Measurements from ENCODE around the gene LLGL1.
A peak's percentile ranks its signal among the peaks of the same experiment; 100 is the strongest.

The LLGL1 gene

DNA sequence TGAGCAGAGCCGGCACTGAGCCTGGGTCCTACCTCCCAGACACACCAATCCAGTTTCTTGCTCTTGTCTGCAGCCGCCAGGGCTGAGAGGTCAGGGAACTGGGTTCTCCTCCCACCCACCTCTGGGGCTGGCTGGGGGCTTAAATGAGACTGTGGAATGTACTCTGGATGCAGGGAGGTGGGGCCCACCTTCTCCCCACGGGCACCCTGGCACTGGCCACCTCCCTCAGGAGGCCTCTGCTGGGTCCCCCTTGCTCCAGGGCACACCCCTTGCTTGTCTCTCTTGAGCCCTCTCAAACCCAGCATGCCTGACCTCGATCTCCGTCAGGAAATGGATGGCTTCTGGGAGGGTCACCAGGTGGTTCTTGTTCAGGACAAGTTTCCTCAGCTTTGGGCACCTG is 26.7 kb downstream of the LLGL1 start:
- no peak for DNase-seq (ENCODE audit: low read depth in 3 of 3)

DNA sequence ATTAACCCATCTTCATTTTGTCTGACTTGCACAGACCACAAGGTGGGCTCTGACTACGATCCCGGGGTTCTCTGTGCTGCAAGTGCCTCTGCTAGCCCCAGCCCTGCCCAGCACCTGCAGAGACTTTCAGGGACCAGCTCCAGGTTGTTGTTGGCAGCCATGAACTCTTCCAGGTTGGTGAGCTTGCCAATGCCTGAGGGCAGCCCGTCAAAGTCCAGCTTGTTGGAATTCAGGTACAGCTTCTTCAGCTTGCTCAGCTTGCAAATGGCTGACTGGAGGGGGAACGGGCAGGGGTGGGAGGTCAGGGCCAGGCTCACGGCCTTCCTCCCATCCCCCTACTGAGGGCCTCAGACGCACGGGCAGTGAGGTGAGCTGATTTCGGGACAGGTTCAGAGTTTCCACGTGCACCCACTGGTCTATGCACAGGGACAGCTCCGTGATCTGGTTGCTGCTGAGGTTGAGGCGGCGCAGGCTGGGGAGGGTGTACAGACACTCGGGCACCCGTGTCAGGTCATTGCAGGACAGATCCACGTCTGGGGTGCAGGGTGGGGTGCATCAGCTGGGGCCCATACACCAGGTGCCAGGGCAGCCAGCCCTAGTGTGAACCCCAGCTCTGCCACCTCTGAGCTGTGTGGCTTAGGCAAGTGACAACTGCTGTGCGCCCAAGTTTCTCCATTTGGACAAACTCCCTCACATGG is 27.9 kb downstream of the LLGL1 start:
- no peak for DNase-seq (ENCODE audit: low read depth in 3 of 3)

DNA sequence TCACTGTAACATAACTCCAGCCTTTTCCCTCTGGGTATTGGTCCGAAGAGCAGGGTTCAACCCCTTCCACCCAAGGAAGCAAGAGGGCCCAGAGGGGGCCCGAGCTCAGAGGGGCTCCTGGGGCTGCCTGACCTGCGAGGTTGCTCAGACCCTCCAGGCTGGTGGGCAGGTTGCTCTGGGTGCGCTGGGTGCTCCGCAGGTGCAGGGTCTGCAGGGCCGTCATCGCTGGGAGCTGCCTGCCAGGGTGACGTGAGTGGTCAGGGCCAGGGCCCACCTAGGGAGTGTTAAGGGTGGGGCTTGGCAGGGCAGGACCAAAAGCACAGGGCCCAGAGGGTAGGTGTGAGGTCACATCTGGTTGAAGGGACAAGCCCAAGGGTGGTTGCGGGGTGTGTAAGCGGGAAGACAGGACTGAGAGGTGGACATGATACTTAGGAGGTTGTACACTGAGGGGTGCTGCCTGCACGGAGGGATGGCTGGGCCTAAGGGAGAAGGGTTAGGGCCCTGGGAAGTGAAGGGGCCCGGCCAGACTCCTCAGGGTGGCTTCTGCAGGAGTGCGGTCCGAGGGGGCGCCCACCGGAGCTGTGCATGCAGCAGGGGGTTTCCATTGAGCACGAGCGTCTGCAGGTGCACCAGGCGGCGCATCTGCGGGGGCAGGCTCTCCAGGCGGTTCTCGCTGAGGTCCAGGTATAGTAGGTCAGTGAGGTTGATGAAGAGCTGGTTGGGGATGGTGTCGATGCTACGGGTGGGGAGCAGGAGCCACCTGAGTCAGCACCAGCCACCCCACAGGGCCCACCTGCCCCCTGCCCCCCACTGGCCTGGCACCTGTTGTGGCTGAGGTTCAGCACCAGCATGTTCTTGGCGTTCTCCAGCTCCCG is 28.7 kb downstream of the LLGL1 start:
- no peak for DNase-seq (ENCODE audit: low read depth in 3 of 3)

DNA sequence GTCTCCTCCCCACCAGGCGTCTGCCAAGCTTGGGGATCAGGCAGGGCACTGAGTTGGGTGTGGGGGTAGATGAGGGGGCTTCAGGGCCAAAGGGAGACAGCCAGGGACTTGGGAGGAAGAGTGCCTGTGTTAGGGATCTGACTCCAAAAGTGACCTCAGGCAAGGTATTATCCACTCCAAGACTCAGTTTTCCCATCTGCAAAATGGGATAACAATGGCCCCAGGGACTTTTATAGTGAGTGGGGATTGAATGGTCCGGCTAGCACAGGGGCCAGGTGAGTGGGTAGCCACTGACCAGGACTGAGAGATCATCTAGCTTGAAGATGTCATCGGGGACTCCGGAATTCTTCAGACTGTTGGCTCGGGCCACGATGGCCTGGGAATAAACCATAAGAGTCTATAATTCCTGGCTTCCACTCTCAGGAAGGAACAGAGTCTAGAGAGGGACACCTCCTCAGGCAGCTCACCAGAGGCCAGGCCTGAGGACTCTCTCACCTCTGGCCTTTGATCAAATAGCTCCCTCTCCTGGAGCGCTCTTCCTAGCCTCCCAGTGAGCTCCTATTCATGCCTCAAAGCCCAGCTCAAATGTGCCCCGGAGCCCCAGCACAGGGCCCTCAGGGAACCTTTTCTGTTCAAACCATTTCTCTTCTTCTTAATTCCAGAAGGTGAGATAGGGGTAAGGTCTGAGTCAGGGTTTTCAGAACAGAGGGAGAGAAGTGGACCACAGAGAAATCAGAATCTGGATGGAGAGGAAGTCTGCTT is 29.6 kb downstream of the LLGL1 start:
- no peak for DNase-seq (ENCODE audit: low read depth in 3 of 3)

DNA sequence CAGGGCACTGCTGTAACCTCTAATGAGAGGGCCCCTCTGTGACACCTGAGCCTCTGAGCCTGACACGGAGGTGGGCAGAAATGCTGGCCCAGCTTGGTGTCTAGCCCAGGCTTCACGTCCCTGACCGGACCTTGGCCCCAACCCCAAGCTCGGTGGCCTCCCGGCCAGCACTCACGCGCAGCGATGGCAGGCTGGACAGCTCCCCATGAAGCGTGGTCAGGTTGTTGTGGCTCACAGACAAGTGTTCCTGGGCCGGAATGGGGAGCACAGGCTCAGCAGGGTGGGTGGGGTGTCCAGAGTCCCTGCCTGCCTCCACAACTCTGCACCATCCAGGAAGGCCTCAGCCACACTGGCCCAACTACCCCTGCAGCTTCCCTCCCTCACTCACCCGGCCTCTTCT is 30.9 kb downstream of the LLGL1 start:
- DNase-seq (ENCODE audit: low read depth in 3 of 3): no peak

DNA sequence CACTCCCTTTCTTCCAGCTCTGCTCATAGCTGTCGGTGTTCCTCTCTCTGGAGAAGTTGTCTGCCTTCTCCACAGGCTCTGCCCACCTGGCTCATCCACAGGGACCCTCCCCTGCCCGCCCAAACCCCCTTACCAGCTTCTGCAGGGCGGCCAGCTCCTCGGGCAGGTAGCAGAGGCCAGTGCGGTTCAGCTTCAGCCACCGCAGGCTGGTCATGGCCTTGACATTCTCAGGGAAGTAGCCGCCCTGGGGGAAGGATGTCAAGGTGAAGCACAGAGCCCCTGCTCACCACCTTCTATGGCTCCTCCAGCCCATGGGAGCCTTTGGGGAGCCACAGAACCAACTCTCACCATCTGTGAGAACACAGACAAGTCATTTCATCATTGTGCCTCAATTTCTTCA is 31.3 kb downstream of the LLGL1 start:
- no peak for DNase-seq (ENCODE audit: low read depth in 3 of 3)

DNA sequence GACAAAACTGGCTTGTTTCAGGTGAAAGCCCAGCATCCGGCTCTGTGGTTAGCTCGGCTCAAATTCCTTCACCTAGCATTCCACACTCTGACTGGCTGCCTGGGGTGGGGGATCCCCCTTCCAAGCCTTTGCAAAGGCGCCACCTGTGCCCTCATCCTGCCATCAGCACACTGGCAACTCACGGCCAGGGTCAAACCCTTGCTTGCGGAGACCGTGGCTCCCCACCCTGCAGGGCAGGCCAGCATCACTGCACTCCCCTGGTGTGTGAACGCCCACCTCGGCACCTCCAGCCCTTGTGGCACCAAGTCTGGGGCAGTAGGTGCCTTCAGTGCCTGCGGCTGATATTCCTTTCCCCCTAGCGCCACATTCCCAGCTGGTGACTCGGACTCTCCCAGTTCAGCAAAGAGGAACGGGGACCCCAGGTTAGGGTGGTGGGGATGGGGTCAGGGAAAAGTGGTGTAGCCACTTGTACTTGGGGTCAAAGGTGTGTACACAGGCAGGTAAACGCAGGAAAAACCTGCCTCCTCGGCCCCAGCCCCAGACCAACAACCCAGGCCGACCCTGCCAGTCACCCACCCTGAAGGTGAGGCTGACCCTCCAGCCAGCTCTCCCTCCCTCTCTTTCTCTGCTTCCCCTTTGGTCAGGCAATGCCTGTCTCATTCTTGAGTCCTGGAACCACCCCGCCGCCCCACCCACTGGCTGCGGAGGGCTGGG is 32.0 kb downstream of the LLGL1 start:
- no peak for DNase-seq (ENCODE audit: low read depth in 3 of 3)

DNA sequence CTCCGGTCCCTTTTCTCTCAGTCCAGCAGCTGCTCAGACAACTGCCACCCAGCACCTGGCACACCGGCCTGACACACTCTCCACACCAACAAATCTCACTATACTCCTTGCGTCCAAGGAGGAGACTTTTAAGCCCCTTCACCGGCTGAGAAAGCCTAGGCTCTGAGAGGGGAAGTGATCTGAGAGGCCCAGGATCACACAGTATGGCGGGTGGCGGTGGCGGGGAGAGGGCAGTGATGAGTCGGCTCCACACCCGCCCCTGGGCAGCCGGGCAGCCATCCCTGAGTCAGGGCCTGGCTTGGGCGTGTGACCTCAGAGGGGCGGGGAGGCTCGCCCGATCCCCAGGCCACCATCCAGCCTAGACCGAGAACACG is 32.5 kb downstream of the LLGL1 start:
- DNase-seq (ENCODE audit: low read depth in 3 of 3): peak in 2 of 3 experiments; percentile 12 to 31

DNA sequence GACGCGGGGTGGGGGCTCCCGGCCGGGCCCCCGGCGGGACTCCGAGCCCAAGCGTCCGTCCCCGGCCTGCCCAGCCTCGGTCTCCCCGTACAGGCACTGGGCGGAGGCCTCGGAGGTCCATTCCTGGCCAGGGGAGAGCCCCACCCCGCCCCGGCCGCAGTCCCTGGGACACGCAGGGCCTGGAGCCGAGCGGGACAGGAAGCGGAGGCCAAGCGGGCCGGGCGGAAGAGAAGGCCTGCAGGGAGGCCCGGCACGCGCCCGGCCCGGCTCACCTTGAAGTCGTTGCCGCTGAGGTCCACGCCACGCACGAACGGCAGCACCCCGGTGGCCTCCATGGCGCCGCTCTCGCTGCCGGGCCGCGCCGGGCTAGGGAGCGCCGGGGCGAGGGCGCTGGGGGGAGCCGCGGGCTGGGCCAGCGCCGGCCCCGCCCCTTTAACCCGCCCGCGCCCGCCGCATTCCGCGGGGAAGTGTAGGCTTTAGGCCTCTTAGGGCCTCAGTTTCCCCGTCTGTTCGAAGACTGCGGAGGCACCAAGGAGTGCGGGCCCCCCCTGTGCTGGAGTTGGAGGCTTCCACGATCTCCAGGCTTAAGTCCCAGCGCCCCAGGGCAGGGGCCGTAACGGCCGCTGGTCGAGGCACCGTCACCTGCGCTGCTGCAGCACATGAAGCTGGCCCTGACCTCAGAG is 33.1 kb downstream of the LLGL1 start, which contains the start of gene FLII:
Gene FLII, minus strand, starts transcription at position 383 of the 683 bp plus-strand sequence. Its CDS starts 48 bp downstream, at position 335.
- peak in 2 of 3 experiments; percentile 44 to 50 for DNase-seq (ENCODE audit: low read depth in 3 of 3)

DNA sequence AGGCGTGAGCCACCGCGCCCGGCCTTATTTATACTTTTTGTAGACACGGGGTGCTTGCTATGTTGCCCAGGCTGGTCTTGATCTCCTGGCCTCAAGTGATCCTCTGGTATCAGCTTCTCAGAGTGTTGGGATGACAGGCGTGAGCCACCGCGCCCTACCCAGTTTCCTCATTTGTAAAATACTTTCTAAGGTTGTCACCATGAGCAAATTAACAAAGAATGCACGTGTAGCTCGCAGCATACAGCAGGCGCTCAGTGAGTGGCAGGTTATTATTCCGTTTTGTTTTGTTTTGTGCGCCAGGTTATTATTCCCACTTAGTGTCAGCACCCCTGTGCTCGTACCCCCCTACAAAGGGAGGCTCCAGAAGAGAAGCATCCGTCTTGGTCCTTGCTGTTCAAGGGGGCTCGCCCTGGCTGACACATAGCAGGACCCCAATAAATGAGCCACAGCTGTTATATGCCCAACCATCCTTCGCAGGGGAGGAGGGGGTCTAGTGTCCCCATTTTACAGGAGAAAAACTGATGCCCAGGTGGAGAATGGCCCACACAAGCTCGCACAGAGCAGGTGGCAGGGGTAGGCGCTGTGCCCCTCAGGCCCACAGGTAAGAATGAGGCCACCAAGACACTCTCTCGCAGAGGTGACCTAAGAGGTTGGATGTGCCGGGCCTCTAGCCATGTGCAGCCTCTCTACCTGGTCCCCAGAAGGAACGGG is 34.3 kb downstream of the LLGL1 start:
- no peak for DNase-seq (ENCODE audit: low read depth in 3 of 3)

DNA sequence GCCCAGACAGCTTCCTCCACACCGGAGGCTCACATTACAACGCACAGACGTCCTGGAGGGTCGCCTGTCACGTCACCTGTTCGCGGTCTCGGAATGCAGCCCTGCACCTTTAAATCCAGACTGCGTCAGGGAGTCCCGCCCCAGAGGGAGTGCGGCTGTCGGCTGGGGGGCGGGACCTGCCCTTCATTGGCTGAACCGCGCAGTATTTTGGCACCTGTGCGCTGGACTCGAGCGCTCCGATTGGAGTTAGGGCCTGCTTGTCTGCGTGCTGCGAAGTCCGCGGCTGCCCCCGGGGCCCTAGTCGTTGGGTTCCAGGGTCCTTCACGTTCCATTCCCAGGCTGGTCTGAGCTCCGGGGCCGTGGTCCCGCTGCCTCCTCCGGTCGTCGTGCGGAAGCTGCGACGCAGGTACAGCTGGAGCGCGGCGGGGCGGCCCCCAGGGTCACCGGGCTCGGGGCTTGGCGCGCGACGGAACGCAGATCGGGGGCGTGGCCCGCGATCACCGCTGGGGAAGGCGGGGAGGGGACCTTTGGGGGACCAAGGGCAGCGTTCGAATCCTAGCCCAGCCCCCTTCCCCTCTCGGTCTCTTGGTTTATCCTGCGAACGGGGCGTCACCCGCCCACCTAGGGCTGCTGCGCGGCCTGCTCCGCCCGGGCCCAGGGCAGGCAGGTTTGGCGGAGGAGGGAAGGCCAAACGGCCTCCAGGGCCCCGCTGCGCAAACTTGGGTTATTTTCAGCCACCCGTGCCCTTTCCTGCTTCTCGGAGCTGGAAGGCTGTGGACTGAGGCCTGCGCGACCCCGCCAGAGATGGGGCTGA is 35.1 kb downstream of the LLGL1 start, which contains the start of gene MIEF2:
Gene MIEF2, plus strand, starts transcription at position 331 of the 814 bp plus-strand sequence. CDS start 2,059 bp downstream, outside the sequence.
- peak; percentile 85 to 87 (median 85) for DNase-seq (ENCODE audit: low read depth in 3 of 3)

DNA sequence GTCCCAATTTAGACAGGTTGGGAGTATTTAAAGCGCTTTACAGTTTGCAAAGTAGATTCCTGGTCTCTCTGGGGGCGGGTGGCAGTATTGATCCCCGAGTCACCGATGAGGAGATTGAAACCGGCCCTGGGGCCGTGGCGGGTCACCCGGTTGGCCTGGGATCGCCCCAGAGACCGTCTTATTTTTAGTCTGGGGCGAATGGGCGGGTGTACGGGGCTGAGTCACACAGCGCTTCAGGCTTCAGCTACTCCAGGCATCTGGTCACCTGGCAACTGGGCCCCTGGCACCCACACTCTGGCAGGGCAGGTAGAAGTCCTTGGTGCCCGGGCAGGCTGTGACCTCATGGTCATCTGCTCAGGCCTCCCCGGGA is 35.7 kb downstream of the LLGL1 start:
- DNase-seq (ENCODE audit: low read depth in 3 of 3): no peak

DNA sequence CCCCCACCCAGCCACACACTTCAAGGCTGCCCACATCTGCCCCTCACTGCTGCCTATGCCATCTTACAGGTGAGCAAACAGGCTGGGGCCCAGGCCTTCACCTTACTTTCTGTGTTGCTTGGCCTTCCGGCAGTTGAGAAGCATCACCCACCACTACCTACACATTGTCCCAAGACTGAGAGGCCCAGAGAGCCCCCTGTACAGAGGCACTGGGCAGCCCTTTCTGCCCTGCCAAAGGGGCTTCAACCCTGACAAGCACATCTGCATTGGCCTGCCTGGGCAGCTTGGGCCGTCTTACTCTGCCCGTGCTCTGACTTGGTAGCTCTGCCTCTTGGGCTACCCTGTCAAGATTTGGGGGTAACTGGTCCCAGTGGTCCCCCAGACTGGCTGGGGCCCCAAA is 36.2 kb downstream of the LLGL1 start:
- DNase-seq (ENCODE audit: low read depth in 3 of 3): no peak

DNA sequence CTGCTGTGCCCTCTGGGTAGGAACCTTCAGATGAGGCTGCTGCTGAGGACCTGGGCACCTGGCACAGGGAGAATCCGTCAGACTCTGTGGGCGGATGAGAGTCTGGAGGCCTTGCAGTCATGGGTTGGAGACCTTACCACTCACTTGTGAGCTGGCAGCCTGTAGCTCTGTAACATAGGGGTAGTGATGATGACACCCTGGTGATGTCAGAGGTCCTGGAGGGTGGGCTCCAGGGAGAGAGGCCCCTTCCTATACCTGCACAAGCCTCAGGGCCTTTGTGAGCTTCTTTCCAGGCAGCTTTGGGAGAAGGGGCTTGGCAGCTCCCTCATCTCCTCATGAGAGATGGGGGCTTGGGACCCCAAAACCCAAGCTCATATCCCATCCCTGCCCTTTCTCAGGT is 36.7 kb downstream of the LLGL1 start:
- DNase-seq (ENCODE audit: low read depth in 3 of 3): no peak

DNA sequence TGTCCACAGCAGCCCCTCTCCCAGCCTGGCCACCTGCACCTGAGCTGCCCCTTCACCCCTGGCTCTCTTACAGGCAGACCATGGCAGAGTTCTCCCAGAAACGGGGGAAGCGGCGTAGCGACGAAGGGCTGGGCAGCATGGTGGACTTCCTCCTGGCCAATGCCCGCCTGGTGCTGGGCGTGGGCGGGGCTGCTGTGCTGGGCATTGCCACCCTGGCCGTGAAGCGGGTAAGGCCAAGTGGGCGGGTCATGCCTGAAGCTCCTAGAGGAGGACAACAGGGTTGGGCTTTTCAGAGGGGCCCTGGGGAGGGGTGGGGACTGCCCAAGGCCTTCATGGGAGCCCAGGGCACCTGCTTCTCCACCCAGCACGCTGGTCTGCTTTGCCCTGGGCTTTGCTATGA is 37.2 kb downstream of the LLGL1 start:
- no peak for DNase-seq (ENCODE audit: low read depth in 3 of 3)

DNA sequence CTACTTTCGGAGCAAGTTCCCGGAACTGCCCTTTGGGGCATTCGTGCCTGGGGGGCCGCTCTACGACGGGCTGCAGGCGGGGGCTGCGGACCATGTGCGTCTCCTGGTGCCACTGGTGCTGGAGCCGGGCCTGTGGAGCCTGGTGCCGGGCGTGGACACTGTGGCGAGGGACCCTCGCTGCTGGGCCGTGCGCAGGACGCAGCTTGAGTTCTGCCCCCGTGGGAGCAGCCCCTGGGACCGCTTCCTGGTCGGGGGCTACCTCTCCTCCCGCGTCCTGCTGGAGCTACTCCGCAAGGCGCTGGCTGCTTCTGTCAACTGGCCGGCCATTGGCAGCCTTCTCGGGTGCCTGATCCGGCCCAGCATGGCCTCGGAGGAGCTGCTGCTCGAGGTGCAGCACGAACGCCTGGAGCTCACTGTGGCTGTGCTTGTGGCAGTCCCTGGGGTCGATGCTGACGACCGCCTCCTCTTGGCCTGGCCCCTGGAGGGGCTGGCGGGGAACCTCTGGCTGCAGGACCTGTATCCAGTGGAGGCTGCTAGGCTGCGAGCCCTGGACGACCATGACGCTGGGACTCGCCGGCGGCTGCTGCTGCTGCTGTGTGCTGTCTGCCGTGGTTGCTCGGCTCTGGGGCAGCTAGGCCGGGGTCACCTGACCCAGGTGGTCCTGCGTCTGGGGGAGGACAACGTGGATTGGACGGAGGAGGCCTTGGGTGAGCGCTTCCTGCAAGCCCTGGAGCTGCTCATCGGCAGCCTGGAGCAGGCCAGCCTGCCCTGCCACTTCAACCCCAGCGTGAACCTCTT is 38.6 kb downstream of the LLGL1 start:
- DNase-seq (ENCODE audit: low read depth in 3 of 3): no peak

DNA sequence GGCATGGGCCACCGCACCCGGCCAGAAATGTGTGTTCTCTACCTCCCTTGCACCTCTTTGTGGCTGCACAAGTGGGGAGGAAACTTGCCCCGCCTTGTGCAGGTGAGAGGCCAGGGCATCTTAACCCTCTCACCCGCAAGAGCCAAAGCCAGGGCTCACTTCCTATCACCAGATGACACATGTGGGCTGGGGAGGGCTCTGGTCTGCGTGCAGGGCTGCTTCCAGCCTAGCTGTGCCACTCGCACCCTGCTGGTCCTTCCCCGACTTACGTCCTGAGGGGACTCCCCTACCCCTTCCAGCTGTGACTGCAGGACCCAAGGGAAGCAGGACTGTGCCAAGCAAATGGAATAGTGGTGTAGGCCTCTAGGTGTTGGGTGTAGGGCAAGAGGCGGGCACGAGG is 41.9 kb downstream of the LLGL1 start:
- DNase-seq (ENCODE audit: low read depth in 3 of 3): no peak

DNA sequence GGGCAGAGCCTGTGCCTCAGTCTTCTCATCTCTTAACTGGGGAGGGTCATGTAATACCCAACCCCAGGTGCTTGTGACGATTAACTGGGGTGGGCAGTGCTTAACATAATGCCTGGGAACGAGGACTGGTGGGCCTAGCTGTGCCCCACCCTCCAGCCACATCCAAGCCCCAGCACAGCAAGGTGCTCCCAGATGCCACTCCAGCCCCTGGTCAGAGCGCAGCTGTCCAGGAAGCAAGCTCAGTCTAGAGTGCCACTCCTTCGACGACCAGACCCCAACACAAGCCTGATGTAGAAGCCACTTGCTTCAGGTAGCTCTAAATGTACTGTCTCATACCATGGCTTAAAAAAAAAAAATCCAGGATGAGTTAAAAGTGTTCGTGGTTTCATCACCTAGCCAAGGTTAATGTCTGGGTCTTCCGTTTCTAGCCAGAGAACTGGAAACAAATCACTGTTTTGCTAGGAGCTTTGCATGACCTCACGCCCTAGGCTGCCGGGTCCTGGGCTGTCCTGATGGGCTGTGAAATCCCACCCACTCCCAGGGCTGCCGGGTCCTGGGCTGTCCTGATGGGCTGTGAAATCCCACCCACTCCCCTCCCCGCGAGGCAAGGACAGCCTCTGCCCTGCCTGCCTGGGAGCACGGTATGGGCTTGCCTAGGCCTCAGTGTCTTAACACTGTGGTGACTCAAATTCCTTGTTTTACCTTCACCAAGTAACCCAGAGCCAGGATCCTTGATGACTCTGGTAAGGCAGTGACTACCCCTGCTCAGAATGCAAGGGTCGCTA is 42.7 kb downstream of the LLGL1 start:
- DNase-seq (ENCODE audit: low read depth in 3 of 3): no peak

All from stimulated activated CD4-positive, alpha-beta T cell treated with anti-CD3 and anti-CD28 coated beads, TNF-alpha, amount 100 ng/mL, for 4 hours (primary cell).